Measurements from ENCODE around the gene PTPRM.

The PTPRM gene

GRCh38 chr18:7857562-7857961, 290.4 kb downstream of the PTPRM start:
- H3K4me3 ChIP-seq (ENCODE audit: low read length) = no peak overlapping the region
- DNase-seq (ENCODE audit: low read depth, low spot score) = no peak

GRCh38 chr18:7859122-7859521, 292.0 kb downstream of the PTPRM start:
- no peak overlapping the region for H3K4me3 ChIP-seq (ENCODE audit: low read length)
- DNase-seq (ENCODE audit: low read depth, low spot score) = no peak

- DNase-seq (ENCODE audit: low read depth, low spot score) = no peak
- no peak overlapping the region for H3K4me3 ChIP-seq (ENCODE audit: low read length)
These were observed 303.1 kb downstream of the PTPRM start for GRCh38 chr18:7870266-7870665.

GRCh38 chr18:7870855-7871254, 303.7 kb downstream of the PTPRM start:
- no peak overlapping the region for H3K4me3 ChIP-seq (ENCODE audit: low read length)
- no peak for DNase-seq (ENCODE audit: low read depth, low spot score)

- DNase-seq (ENCODE audit: low read depth, low spot score) = no peak
- H3K4me3 ChIP-seq (ENCODE audit: low read length) = no peak overlapping the region
These were observed 304.7 kb downstream of the PTPRM start for GRCh38 chr18:7871560-7872456.

GRCh38 chr18:7872569-7872968, 305.5 kb downstream of the PTPRM start:
- no peak overlapping the region for H3K4me3 ChIP-seq (ENCODE audit: low read length)
- DNase-seq (ENCODE audit: low read depth, low spot score) = no peak

- no peak overlapping the region for H3K4me3 ChIP-seq (ENCODE audit: low read length)
These were observed 306.2 kb downstream of the PTPRM start for GRCh38 chr18:7873316-7873715.

GRCh38 chr18:7876354-7877104, 309.4 kb downstream of the PTPRM start:
- no peak overlapping the region for H3K4me3 ChIP-seq (ENCODE audit: low read length)
- no peak for DNase-seq (ENCODE audit: low read depth, low spot score)

More at GRCh38 chr18:7873316-7873715, 306.2 kb downstream of the PTPRM start:
- DNase-seq (ENCODE audit: low read depth, low spot score) = no peak

- DNase-seq (ENCODE audit: low read depth, low spot score) = no peak
These were observed 310.5 kb downstream of the PTPRM start for GRCh38 chr18:7877609-7878008.

GRCh38 chr18:7878265-7879211, 311.4 kb downstream of the PTPRM start:
- DNase-seq (ENCODE audit: low read depth, low spot score) = no peak
- no peak overlapping the region for H3K4me3 ChIP-seq (ENCODE audit: low read length)

More at GRCh38 chr18:7877609-7878008, 310.5 kb downstream of the PTPRM start:
- H3K4me3 ChIP-seq (ENCODE audit: low read length) = no peak overlapping the region

- no peak overlapping the region for H3K4me3 ChIP-seq (ENCODE audit: low read length)
- DNase-seq (ENCODE audit: low read depth, low spot score) = no peak
These were observed 312.6 kb downstream of the PTPRM start for GRCh38 chr18:7879717-7880116.

- no peak for DNase-seq (ENCODE audit: low read depth, low spot score)
- H3K4me3 ChIP-seq (ENCODE audit: low read length) = no peak overlapping the region
These were observed 318.7 kb downstream of the PTPRM start for GRCh38 chr18:7885865-7886264.

- DNase-seq (ENCODE audit: low read depth, low spot score) = no peak
These were observed 319.3 kb downstream of the PTPRM start for GRCh38 chr18:7886436-7886835.

GRCh38 chr18:7889515-7889914, 322.4 kb downstream of the PTPRM start:
- no peak for DNase-seq (ENCODE audit: low read depth, low spot score)
- no peak overlapping the region for H3K4me3 ChIP-seq (ENCODE audit: low read length)

More at GRCh38 chr18:7886436-7886835, 319.3 kb downstream of the PTPRM start:
- H3K4me3 ChIP-seq (ENCODE audit: low read length) = no peak overlapping the region

- H3K4me3 ChIP-seq (ENCODE audit: low read length) = no peak overlapping the region
These were observed 323.0 kb downstream of the PTPRM start for GRCh38 chr18:7890075-7890474.

GRCh38 chr18:7892556-7892955, 325.4 kb downstream of the PTPRM start:
- DNase-seq (ENCODE audit: low read depth, low spot score) = no peak
- no peak overlapping the region for H3K4me3 ChIP-seq (ENCODE audit: low read length)

More at GRCh38 chr18:7890075-7890474, 323.0 kb downstream of the PTPRM start:
- DNase-seq (ENCODE audit: low read depth, low spot score) = no peak

GRCh38 chr18:7894592-7894991, 327.5 kb downstream of the PTPRM start:
- no peak for DNase-seq (ENCODE audit: low read depth, low spot score)
- H3K4me3 ChIP-seq (ENCODE audit: low read length) = no peak overlapping the region

- DNase-seq (ENCODE audit: low read depth, low spot score) = no peak
- H3K4me3 ChIP-seq (ENCODE audit: low read length) = no peak overlapping the region
These were observed 328.2 kb downstream of the PTPRM start for GRCh38 chr18:7895346-7895745.

GRCh38 chr18:7896161-7896560, 329.0 kb downstream of the PTPRM start:
- H3K4me3 ChIP-seq (ENCODE audit: low read length) = no peak overlapping the region
- DNase-seq (ENCODE audit: low read depth, low spot score) = no peak
